Brain microvascular endothelial cell (primary cell): ENCODE data around the gene POU3F1.

ENCODE experiments used
- DNase-seq: peaks from one replicate; pipeline ENCODE4 v3.0.0-alpha.2; 2020
- H3K27ac ChIP-seq: fragments of 250-450 bp; sonication (Bioruptor Pico); 2 replicates; pipeline ENCODE4 v1.5.1; 2020; ENCODE audit warnings: mild to moderate bottlenecking, moderate library complexity
- H3K27me3 ChIP-seq: fragments of 250-450 bp; sonication (Bioruptor Pico); replicated peaks from 2 replicates; pipeline ENCODE4 v1.5.1; 2020; ENCODE audit warnings: mild to moderate bottlenecking
- H3K36me3 ChIP-seq: fragments of 250-450 bp; sonication (Bioruptor Pico); replicated peaks from 2 replicates; pipeline ENCODE4 v1.5.1; 2020; ENCODE audit warnings: mild to moderate bottlenecking
- H3K4me3 ChIP-seq: 2 replicates; pipeline ENCODE4 v1.5.1; 2011; ENCODE audit warnings: low read depth, mild to moderate bottlenecking, control low read depth, low read length, moderate library complexity
- in situ Hi-C: cut with HindIII; loops from 2 replicates; pipeline ENCODE4 v1.10.0; 2017; ENCODE audit warnings: low sequenced_read_pairs, low pct_ligation_motif_present
- TF ChIP-seq, protein P1 (sequence below): IDR thresholded peaks from 2 replicates; pipeline ENCODE4 v1.5.1; 2011; ENCODE audit warnings: low read depth, mild to moderate bottlenecking, moderate library complexity, low read length, control low read depth, inconsistent platforms; ENCODE audit errors: missing control alignments

POU3F1 gene

DNA sequence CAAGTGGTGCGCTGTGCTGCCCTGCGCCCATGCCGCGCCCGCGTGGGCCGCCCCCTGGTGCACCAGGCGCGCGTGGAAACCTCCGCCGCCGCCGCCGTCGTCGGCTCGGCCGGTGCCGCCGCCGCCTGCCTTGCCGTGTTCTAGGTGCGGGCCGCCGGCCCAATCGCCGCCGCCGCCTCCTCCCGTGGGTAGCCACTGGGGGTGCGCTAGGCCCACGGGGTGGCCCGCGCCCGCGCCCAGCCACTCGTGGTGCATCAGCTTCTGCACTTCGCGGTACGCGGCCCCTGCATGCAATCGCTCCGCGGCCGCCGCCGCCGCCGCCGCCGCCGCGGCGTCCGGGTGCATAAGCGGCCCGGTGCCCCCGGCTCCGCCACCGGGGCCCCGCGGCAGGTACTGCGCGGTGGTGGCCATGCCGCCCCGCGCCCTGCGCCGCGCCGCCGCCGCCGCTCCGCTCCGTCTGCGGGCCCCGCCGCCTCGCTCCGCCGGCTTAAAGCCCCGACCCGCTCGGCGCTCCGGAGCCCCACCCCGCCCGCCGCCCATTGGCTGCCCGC lies at the start of gene POU3F1:
Gene POU3F1 (minus strand): TSS at position 461 of the 551 bp plus-strand sequence. CDS start 50 bp downstream, at position 411.
- Histone ChIP-seq H3K27ac (no peak within 1 kb of the TSS), H3K4me3 (peak within 1 kb of the TSS; percentile 55), H3K27me3 (peaks cover 47% of the 10 kb centered on the region), H3K36me3 (no peaks in the 10 kb centered on the region)
- in situ Hi-C loops = loop anchor here (25.0 kb wide), 1 partner anchor 766 kb away; no protein-coding TSS in a partner anchor
- DNase-seq = no peak
- TF ChIP-seq, protein P1, sequence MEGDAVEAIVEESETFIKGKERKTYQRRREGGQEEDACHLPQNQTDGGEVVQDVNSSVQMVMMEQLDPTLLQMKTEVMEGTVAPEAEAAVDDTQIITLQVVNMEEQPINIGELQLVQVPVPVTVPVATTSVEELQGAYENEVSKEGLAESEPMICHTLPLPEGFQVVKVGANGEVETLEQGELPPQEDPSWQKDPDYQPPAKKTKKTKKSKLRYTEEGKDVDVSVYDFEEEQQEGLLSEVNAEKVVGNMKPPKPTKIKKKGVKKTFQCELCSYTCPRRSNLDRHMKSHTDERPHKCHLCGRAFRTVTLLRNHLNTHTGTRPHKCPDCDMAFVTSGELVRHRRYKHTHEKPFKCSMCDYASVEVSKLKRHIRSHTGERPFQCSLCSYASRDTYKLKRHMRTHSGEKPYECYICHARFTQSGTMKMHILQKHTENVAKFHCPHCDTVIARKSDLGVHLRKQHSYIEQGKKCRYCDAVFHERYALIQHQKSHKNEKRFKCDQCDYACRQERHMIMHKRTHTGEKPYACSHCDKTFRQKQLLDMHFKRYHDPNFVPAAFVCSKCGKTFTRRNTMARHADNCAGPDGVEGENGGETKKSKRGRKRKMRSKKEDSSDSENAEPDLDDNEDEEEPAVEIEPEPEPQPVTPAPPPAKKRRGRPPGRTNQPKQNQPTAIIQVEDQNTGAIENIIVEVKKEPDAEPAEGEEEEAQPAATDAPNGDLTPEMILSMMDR = no peak

DNA sequence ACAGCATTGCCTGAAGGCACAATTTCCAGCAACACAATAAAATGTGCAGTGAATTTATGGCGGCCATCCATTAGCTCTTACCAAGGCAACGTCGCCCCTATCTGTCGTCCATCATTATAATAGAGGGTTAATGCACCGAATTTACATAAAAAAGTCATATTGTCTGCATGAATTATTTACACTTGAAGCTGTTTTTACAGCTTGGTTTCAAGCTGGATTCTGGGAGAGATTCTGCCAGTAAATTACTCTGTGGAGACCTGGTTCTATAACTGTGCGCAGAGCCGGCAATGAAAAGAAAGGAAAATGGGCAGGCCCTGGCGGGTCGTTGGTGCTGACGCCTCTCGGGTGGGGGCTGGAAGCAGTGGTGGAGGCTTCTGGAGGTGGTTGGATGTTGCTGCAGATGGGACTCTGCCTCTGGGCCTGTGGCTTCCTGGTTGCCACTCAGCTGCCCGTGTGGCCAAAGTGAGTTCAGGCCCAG lies 48.9 kb upstream of the POU3F1 start:
- in situ Hi-C loops = no loop called here
- H3K4me3 ChIP-seq = no peak overlapping the region
- no peaks in the 10 kb centered on the region for H3K36me3 ChIP-seq
- no peak overlapping the region for H3K27ac ChIP-seq
- DNase-seq = no peak
- peaks cover 5% of the 10 kb centered on the region for H3K27me3 ChIP-seq
- TF ChIP-seq, protein P1 = no peak

DNA sequence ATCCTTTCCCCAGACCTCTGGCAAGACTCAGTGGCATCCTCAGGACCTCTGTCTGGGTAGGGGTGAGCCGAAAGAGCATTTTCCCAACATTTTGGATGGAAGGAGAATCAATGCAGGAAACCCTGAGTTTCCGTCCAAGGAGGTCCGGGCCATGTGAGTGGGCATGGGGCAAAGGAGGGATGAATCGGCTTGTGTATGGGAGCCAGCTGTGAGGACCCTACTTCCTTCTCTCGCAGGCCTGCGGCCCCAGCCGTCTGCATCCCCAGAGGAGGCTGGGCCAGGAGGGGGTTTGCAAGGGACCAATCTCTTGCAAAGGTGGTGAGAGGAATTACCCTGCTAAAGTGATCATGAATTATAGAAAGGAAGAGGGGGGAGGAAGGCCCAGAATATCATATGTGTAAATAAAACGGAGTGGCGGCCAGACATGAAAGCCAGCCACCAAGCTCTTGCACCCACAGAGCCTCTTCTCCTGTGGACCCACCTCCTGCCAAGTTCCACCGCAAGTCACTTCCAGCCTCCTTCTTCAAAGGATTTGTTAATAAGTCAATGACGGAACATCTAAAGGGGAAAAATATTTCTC lies 48.2 kb upstream of the POU3F1 start:
- TF ChIP-seq, protein P1 = no peak
- H3K27ac ChIP-seq = no peak overlapping the region
- H3K36me3 ChIP-seq = no peaks in the 10 kb centered on the region
- H3K27me3 ChIP-seq = peaks cover 5% of the 10 kb centered on the region
- DNase-seq = no peak
- in situ Hi-C loops = no loop called here
- no peak overlapping the region for H3K4me3 ChIP-seq

DNA sequence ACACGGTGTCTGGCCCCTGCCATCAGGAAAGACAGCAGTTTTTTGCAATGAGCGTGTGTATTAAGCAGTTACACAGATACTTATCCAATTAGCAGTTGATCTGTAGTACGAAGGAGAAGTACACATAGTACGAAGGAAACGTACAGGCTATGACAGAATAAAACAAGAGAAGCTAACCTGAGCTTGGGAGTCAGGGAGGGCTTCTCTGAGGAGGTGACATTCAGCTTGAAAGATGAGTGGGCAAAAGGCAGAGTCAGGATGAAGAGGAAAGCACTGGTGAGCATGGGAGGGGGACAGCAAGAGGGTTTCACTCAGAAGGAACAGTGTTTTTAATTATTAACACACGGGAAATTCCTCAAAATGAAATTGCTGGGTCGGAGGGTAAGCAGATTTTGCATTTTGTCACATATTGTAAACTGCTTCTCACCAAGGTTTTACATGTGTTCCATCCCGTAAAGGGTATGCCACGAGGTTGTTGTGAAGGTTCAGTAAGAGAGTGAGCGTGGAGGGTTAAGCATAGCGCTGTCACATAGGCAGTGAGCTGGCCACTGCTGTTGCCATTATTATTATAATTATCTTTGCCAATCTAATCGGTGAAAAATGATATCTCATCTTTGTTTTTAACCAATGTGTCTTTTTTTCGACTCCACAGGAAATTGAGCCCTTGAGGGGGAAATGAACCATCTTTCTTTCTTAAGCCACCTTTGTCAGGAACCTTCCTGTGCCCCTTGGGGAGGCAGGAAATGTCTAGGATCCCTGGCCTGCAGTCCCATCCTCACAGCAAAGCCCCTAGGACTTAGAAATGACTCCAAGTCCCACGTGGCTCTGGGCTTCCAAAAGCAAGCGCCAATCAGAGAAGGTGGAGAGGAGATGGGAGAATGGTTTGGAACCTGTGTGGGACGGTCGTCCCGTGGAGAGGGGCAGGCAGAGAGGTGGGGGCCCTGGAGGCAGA lies 47.3 kb upstream of the POU3F1 start:
- no peak for DNase-seq
- H3K27ac ChIP-seq = no peak overlapping the region
- peaks cover 5% of the 10 kb centered on the region for H3K27me3 ChIP-seq
- H3K4me3 ChIP-seq = no peak overlapping the region
- in situ Hi-C loops = no loop called here
- TF ChIP-seq, protein P1 = no peak
- H3K36me3 ChIP-seq = no peaks in the 10 kb centered on the region

DNA sequence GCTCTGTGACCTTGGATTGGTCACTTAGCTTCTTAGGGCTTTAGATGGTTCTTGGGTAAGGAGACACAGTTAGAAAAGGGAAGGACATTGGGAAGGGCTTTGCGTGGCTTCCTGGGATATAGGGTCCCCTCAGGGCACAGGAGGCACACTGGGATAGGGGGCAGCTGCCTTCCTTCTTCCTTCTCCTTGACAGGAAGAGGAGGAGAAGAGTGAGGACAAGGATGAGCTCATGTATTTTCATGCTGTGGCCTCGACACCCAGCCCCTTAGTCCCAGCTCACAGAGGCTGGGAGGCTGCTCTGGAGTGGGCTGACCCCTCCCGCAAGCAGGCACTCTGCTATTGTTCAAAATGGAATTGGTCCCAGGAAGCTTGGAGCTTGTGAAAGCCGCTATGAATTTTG lies 45.7 kb upstream of the POU3F1 start:
- H3K36me3 ChIP-seq = no peaks in the 10 kb centered on the region
- H3K27ac ChIP-seq = no peak overlapping the region
- H3K27me3 ChIP-seq = peaks cover 5% of the 10 kb centered on the region
- in situ Hi-C loops = no loop called here
- no peak for DNase-seq
- TF ChIP-seq, protein P1 = no peak
- no peak overlapping the region for H3K4me3 ChIP-seq
